Measurements from ENCODE around the gene PCGF2.

Gene PCGF2

GRCh38 chr17:38777641-38778250 is 29.6 kb upstream of the PCGF2 start:
- TF ChIP-seq MYC (IDR thresholded peaks at IDR 0.05; ENCODE audit: low read depth, low read length) (no peak), CTCF (IDR thresholded peaks at IDR 0.05; ENCODE audit: low read depth, low read length) (no peak), MAX (IDR thresholded peaks at IDR 0.05; ENCODE audit: low read depth, low read length) (no peak), POLR2A (IDR thresholded peaks at IDR 0.05; ENCODE audit: extremely low read depth, insufficient read length) (no peak)
- H3K4me3 ChIP-seq (ENCODE audit: low read depth, low read length): no peak overlapping the region
- DNase-seq (ENCODE audit: low read depth): peak; percentile 61

GRCh38 chr17:38773258-38773657 is 25.1 kb upstream of the PCGF2 start:
- no peak for TF ChIP-seq CTCF (IDR thresholded peaks at IDR 0.05; ENCODE audit: low read depth, low read length)
- TF ChIP-seq MYC (IDR thresholded peaks at IDR 0.05; ENCODE audit: low read depth, low read length): no peak
- no peak for TF ChIP-seq POLR2A (IDR thresholded peaks at IDR 0.05; ENCODE audit: extremely low read depth, insufficient read length)
- TF ChIP-seq MAX (IDR thresholded peaks at IDR 0.05; ENCODE audit: low read depth, low read length): no peak
- H3K4me3 ChIP-seq (ENCODE audit: low read depth, low read length): no peak overlapping the region
- DNase-seq (ENCODE audit: low read depth): no peak

- TF ChIP-seq MAX (IDR thresholded peaks at IDR 0.05; ENCODE audit: low read depth, low read length) (no peak), POLR2A (IDR thresholded peaks at IDR 0.05; ENCODE audit: extremely low read depth, insufficient read length) (no peak), CTCF (IDR thresholded peaks at IDR 0.05; ENCODE audit: low read depth, low read length) (no peak), MYC (IDR thresholded peaks at IDR 0.05; ENCODE audit: low read depth, low read length) (no peak)
- DNase-seq (ENCODE audit: low read depth): no peak
- no peak overlapping the region for H3K4me3 ChIP-seq (ENCODE audit: low read depth, low read length)
Observed at GRCh38 chr17:38768417-38768816, 20.3 kb upstream of the PCGF2 start.

- no peak for DNase-seq (ENCODE audit: low read depth)
- TF ChIP-seq CTCF (IDR thresholded peaks at IDR 0.05; ENCODE audit: low read depth, low read length): no peak
- TF ChIP-seq MYC (IDR thresholded peaks at IDR 0.05; ENCODE audit: low read depth, low read length): no peak
- no peak for TF ChIP-seq MAX (IDR thresholded peaks at IDR 0.05; ENCODE audit: low read depth, low read length)
- no peak for TF ChIP-seq POLR2A (IDR thresholded peaks at IDR 0.05; ENCODE audit: extremely low read depth, insufficient read length)
- no peak overlapping the region for H3K4me3 ChIP-seq (ENCODE audit: low read depth, low read length)
Observed at GRCh38 chr17:38766341-38766740, 18.2 kb upstream of the PCGF2 start.

- no peak for DNase-seq (ENCODE audit: low read depth)
- TF ChIP-seq MYC (IDR thresholded peaks at IDR 0.05; ENCODE audit: low read depth, low read length) (no peak), MAX (IDR thresholded peaks at IDR 0.05; ENCODE audit: low read depth, low read length) (no peak), CTCF (IDR thresholded peaks at IDR 0.05; ENCODE audit: low read depth, low read length) (no peak)
- no peak overlapping the region for H3K4me3 ChIP-seq (ENCODE audit: low read depth, low read length)
Observed at GRCh38 chr17:38762231-38762630, 14.1 kb upstream of the PCGF2 start.
